Kidney (tissue), 14 donors: Measurements from ENCODE around the gene WRNIP1. TPM values are rescaled to one million over a fixed set of nuclear protein-coding genes. Genes with fewer than 3 reads are reported as not detected.

Experiments
- DNase-seq, 5 donors: peaks; one replicate each; pipeline ENCODE4 v3.0.0-alpha.2; 2013 to 2020
- FAIRE-seq: peaks from 2 replicates; lab custom pipeline; 2012; peaks lifted over from hg19 to GRCh38; lab: Jason Lieb, UNC
- H3K27ac ChIP-seq, 2 donors: one replicate each; pipeline ENCODE4 v1.7.0; 2013; ENCODE audit warnings: low read depth in 2 of 2, low read length in 2 of 2, inconsistent platforms in 1 of 2
- H3K27me3 ChIP-seq: one replicate; pipeline ENCODE4 v1.7.1; 2013; ENCODE audit warnings: low read length, inconsistent platforms; ENCODE audit not compliant: control insufficient read depth, insufficient read depth
- H3K36me3 ChIP-seq, 3 donors: one replicate each; pipeline versions ENCODE4 v1.7.0 to v1.7.1; 2013; ENCODE audit warnings: low read length in 3 of 3, control low read depth in 1 of 3, inconsistent platforms in 1 of 3; ENCODE audit not compliant: insufficient read depth in 3 of 3, control insufficient read depth in 2 of 3
- H3K4me1 ChIP-seq, 3 donors: one replicate each; pipeline versions ENCODE4 v1.7.0 to v1.7.1; 2013; ENCODE audit warnings: low read length in 3 of 3, inconsistent platforms in 1 of 3, low read depth in 1 of 3; ENCODE audit not compliant: control insufficient read depth in 2 of 3, insufficient read depth in 2 of 3
- H3K4me3 ChIP-seq, 3 donors: one replicate each; pipeline versions ENCODE4 v1.7.0 to v1.8.1; 2013; ENCODE audit warnings: low read length in 3 of 3, control low read depth in 1 of 3, inconsistent platforms in 1 of 3
- H3K9ac ChIP-seq, 3 donors: one replicate each; pipeline versions ENCODE4 v1.7.0 to v1.7.1; 2013; ENCODE audit warnings: low read length in 3 of 3, control low read depth in 1 of 3, inconsistent platforms in 1 of 3
- H3K9me3 ChIP-seq, 3 donors: one replicate each; pipeline versions ENCODE4 v1.7.0 to v1.7.1; 2013; ENCODE audit warnings: low read length in 3 of 3, control low read depth in 1 of 3, inconsistent platforms in 1 of 3; ENCODE audit not compliant: control insufficient read depth in 2 of 3, insufficient read depth in 1 of 3
- intact Hi-C: fragments of 100-400 bp; cut with DNase I; formaldehyde crosslinking; loops from one replicate; pipeline ENCODE4 v1.11.1; 2022
- polyA plus RNA-seq: library from polyadenylated mRNA; stranded (reverse); fragments of 350-450 nt; fragmentation: Illumina TruSeq; extraction: RNeasy Lipid Tissue Mini Kit (QIAGEN cat#74804); gene quantifications from one replicate; pipeline ENCODE4 v1.2.3, GENCODE V29; 2014; ENCODE audit warnings: low read depth, low replicate concordance; ENCODE audit not compliant: insufficient read depth
- total RNA-seq: library from RNA; stranded (reverse); fragmentation: NEBNext Ultra II Directional; extraction: Animal tissue kit (Norgen Biotek cat#: 25700); gene quantifications from one replicate; pipeline ENCODE4 v1.2.1, GENCODE V29; 2021
- TF ChIP-seq, protein P1 (sequence below): IDR thresholded peaks from 3 replicates; pipeline ENCODE4 v1.5.1; 2012; ENCODE audit warnings: mild to moderate bottlenecking, moderate library complexity, borderline replicate concordance; ENCODE audit not compliant: insufficient read depth; ENCODE audit errors: extremely low read depth
- donor health status: control.
- donor health status: control.
- donor health status: control.
- donor health status: control.
- donor health status: control.
- donor health status: DM: yes; HTN: yes; CAD: no.
- donor health status: Normal renal cell carcinoma (clear cell type).

The WRNIP1 gene
- total and polyA plus RNA-seq, 2 donors from 2014 or later: 38.0 to 46.3 TPM

DNA sequence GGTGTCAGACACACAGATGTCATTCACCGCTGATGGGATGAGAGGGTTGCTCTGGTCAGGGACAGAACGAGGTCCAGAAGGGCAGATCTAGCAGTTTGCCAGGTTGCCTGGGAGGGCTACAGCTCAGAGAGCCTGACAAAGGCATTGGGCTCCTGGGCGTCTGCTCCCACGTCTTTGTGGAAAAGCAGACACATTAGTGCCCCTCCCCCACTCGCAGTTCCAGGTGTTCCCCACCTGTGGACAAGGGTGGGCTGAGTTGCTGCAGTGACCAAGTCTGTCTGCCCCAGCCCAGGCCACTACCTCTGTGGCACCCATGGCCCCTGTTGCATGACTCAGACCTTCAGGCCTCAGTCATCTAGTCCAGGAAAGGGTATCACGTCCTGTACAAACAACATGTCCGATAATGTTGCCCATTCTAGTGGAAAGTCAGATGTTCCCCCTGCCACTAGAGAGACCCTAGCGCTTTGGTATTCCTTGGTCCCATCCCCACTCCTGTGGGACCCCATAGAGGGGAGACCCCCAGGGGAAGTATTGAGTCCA lies 37.4 kb downstream of the WRNIP1 start:
- H3K4me1 ChIP-seq: peaks cover 0 to 14% (median 4%) of the 10 kb centered on the region in 3 donors
- FAIRE-seq: no peak
- no peak overlapping the region for H3K27ac ChIP-seq

DNA sequence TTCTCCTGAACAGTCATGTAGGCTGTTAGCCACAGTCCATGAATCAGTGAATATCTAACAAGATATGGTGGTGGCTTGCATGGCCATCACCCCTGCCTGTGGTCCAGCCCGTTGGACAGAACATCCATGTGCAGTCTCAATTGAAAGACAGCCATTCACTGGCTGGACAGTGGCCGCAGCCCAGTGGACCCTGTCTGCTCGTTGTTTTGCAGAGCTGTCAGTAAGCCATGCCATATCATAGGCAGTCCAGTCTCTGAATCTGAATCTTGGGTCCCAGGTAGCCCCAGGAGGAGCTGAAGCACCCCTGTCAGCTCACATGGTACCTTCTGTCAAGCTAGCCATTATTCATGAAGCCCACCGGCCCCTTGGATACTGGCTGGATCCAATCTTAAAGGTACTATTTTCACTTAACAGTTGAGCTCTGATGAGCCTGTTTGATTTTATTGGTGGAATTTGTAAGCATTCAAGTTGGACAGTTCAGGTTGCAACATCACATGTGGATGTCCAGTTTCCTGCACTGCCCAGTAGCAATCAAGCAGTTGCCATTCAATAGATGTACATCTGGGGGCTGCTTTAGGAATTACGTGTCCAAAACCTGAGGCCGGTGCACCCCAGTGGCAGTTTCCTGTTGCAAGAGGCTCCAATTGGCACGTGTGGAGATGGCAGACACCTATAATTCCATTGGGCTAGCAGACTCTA lies 38.7 kb downstream of the WRNIP1 start:
- no peak overlapping the region for H3K27ac ChIP-seq
- no peaks in the 10 kb centered on the region for H3K36me3 ChIP-seq
- intact Hi-C loops: no loop called here
- no peak overlapping the region for H3K9ac ChIP-seq
- TF ChIP-seq, protein P1, sequence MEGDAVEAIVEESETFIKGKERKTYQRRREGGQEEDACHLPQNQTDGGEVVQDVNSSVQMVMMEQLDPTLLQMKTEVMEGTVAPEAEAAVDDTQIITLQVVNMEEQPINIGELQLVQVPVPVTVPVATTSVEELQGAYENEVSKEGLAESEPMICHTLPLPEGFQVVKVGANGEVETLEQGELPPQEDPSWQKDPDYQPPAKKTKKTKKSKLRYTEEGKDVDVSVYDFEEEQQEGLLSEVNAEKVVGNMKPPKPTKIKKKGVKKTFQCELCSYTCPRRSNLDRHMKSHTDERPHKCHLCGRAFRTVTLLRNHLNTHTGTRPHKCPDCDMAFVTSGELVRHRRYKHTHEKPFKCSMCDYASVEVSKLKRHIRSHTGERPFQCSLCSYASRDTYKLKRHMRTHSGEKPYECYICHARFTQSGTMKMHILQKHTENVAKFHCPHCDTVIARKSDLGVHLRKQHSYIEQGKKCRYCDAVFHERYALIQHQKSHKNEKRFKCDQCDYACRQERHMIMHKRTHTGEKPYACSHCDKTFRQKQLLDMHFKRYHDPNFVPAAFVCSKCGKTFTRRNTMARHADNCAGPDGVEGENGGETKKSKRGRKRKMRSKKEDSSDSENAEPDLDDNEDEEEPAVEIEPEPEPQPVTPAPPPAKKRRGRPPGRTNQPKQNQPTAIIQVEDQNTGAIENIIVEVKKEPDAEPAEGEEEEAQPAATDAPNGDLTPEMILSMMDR: no peak
- H3K4me3 ChIP-seq: no peak overlapping the region
- H3K4me1 ChIP-seq: peaks cover 0 to 14% (median 0%) of the 10 kb centered on the region in 3 donors
- no peaks in the 10 kb centered on the region for H3K9me3 ChIP-seq
- DNase-seq: no peak
- no peak for FAIRE-seq
- no peaks in the 10 kb centered on the region for H3K27me3 ChIP-seq

More for the DNA sequence above, 37.4 kb downstream of the WRNIP1 start:
- Histone ChIP-seq H3K9me3 (no peaks in the 10 kb centered on the region), H3K27me3 (no peaks in the 10 kb centered on the region), H3K36me3 (no peaks in the 10 kb centered on the region), H3K4me3 (no peak overlapping the region), H3K9ac (no peak overlapping the region)
- DNase-seq: no peak
- intact Hi-C loops: no loop called here
- TF ChIP-seq, protein P1: no peak

DNA sequence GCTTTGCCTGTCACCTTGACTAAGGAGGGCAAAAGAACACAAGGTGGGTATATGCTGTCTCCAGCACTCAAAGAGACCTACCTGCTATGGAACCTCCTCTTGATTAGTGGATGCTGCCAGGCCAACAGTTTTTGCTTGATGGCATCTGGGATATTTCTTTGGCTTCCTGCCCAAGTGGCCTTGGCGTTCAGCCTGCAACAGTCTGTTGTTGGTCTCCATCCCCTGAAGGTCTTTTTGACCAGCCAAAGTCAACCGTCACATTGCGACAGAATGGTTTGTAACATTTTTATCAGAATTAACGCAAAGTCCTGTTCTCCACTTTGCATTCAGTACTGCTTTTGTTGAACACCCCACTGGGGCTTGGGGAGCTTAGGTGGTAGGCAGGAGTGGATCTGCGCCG lies 39.3 kb downstream of the WRNIP1 start:
- H3K4me3 ChIP-seq: no peak overlapping the region
- TF ChIP-seq, protein P1: no peak
- no peaks in the 10 kb centered on the region for H3K9me3 ChIP-seq
- intact Hi-C loops: no loop called here
- H3K4me1 ChIP-seq: peaks cover 0 to 14% (median 0%) of the 10 kb centered on the region in 3 donors
- FAIRE-seq (no peak), DNase-seq (no peak)
- no peaks in the 10 kb centered on the region for H3K36me3 ChIP-seq
- H3K27me3 ChIP-seq: no peaks in the 10 kb centered on the region
- H3K9ac ChIP-seq: no peak overlapping the region
- no peak overlapping the region for H3K27ac ChIP-seq
